ENCODE measurements around the gene CCDC152.
"Not testable (repeated sequence)": the region's sequence is repeated elsewhere in the genome, so short reads cannot be mapped to it uniquely, and the experiment has no call there.

The CCDC152 gene, protein sequence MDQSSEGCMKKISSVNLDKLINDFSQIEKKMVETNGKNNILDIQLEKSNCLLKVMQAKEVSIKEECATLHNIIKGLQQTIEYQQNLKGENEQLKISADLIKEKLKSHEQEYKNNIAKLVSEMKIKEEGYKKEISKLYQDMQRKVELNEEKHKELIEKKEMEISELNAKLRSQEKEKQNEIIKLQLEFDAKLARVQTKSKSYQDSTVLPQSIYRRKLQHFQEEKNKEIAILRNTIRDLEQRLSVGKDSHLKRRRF

DNA sequence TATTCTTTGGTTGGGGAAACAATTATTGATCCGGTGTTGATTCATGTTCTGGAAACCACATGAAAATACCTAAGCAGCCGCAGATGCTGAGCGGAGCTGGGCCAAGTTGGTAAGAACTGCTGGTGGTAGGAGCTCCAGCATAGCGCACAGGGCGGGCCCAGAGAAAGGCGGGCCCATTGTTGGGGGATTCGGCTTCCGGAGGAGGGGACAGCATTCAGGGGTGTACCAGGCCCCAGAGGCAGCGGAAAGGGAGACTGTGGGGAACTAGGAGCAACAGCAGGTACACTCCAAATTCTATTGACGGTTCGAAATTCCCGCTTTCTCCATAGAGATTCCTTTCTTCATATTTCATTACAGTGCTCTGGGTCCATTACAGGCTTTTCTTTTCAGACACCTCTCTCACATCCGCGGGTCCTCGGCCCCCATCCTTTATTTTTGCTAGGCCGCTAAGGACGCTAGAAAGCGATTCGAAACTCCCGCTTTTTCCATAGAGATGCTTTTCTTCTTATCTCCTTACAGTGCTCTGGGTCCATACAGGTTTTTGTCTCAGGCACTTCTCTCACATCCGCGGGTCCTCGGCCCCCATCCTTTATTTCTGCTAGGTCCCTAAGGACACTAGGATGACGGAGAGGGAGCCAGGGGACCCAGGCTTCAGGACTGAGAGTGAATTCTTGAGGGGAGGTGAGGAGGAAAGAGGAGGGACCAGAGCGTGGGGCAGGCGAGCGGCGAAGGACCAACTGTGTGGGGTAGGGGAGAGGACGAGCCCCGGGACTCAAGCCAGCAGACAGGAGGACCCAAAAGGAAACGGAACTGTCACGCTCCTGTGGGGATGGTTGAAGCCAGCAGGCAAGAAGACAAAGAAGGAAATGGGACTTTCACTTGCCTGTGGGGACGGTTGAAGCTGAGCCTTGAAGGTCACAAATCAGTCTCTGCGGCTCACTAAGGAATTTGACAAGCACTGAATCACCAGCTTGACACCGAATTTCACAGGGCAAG lies at the start of gene CCDC152:
TSS of gene CCDC152 (plus strand) at position 213 of the 996 bp plus-strand sequence. CDS start 2,304 bp downstream, outside the sequence.
- peak; percentile 12 to 42 (median 32) for DNase-seq (ENCODE audit: low read depth in 4 of 4, low spot score in 1 of 4)

DNA sequence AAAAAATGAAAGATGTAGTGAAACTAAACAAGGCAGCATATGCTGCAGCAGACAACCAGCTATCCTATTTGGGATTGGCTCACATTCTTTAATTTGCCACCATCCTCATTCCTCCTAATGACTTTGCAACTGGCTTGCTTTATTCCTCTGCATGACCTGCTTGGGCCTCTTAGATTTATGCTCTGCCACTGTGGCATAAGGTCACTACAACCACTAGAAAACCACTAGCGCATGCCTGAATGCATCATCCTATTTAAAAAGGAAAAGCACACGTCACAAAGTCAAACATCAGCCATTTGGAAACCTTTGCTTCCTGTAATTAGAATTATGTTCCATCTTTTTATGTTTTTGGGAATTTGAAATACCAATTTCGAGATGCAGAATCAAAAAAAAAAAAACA lies 40.8 kb upstream of the CCDC152 start:
- no peak for DNase-seq (ENCODE audit: low read depth in 4 of 4, low spot score in 1 of 4)

DNA sequence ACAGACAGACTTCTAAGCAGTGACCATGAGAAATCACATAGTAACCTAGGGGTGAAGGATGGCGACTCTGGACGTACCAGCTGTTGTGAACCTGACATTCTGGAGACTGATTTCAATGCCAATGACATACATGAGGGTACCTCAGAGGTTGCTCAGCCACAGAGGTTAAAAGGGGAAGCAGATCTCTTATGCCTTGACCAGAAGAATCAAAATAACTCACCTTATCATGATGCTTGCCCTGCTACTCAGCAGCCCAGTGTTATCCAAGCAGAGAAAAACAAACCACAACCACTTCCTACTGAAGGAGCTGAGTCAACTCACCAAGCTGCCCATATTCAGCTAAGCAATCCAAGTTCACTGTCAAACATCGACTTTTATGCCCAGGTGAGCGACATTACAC lies 38.0 kb upstream of the CCDC152 start:
- no peak for DNase-seq (ENCODE audit: low read depth in 4 of 4, low spot score in 1 of 4)

DNA sequence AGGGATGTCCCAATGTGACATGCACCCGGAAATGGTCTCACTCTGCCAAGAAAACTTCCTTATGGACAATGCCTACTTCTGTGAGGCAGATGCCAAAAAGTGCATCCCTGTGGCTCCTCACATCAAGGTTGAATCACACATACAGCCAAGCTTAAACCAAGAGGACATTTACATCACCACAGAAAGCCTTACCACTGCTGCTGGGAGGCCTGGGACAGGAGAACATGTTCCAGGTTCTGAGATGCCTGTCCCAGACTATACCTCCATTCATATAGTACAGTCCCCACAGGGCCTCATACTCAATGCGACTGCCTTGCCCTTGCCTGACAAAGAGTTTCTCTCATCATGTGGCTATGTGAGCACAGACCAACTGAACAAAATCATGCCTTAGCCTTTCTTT lies 37.6 kb upstream of the CCDC152 start:
- DNase-seq (ENCODE audit: low read depth in 4 of 4, low spot score in 1 of 4), result no peak

DNA sequence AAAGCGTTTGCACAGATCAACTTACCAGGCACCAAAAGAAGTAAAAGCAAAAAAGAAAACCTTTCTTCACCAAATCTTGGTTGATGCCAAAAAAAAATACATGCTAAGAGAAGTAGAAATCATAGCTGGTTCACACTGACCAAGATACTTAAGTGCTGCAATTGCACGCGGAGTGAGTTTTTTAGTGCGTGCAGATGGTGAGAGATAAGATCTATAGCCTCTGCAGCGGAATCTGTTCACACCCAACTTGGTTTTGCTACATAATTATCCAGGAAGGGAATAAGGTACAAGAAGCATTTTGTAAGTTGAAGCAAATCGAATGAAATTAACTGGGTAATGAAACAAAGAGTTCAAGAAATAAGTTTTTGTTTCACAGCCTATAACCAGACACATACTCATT lies 36.4 kb upstream of the CCDC152 start:
- DNase-seq (ENCODE audit: low read depth in 4 of 4, low spot score in 1 of 4), result no peak

DNA sequence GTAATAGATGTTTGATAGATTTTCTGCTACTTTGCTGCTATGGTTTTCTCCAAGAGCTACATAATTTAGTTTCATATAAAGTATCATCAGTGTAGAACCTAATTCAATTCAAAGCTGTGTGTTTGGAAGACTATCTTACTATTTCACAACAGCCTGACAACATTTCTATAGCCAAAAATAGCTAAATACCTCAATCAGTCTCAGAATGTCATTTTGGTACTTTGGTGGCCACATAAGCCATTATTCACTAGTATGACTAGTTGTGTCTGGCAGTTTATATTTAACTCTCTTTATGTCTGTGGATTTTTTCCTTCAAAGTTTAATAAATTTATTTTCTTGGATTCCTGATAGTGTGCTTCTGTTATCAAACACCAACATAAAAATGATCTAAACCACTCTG lies 35.1 kb upstream of the CCDC152 start:
- DNase-seq (ENCODE audit: low read depth in 4 of 4, low spot score in 1 of 4), result no peak

DNA sequence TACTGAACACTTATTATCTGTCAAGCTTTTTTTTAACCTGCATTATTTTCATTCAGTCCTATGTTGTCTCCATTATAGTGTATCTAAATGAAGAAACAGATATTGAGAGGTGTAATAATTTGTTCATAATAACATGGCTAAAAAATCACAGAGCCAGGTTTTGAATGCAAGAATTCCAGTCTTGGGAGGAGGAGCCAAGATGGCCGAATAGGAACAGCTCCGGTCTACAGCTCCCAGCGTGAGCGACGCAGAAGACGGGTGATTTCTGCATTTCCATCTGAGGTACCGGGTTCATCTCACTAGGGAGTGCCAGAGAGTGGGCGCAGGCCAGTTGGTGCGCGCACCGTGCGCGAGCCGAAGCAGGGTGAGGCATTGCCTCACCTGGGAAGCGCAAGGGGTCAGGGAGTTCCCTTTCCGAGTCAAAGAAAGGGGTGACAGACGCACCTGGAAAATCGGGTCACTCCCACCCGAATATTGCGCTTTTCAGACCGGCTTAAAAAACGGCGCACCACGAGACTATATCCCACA lies 22.0 kb upstream of the CCDC152 start:
- not testable (repeated sequence) for DNase-seq (ENCODE audit: low read depth in 4 of 4, low spot score in 1 of 4)

DNA sequence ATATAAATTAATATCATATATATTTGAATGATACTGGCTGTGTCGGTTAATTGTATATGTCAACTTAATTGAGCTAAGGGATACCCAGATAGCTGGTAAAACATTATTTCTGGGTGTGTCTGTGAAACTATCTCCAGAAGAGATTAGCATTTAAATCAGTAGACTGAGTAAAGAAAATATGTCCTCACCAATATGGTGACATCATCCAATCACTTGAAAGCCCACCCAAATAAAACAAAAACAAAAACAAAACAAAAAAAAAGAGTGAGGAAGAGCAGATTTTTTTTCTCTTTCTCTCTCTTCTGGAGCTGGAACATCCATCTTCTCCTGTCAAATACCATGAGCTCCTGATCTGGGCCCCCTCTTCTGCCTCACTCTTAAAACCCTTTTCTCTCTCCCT lies 15.7 kb upstream of the CCDC152 start:
- DNase-seq (ENCODE audit: low read depth in 4 of 4, low spot score in 1 of 4), result no peak

DNA sequence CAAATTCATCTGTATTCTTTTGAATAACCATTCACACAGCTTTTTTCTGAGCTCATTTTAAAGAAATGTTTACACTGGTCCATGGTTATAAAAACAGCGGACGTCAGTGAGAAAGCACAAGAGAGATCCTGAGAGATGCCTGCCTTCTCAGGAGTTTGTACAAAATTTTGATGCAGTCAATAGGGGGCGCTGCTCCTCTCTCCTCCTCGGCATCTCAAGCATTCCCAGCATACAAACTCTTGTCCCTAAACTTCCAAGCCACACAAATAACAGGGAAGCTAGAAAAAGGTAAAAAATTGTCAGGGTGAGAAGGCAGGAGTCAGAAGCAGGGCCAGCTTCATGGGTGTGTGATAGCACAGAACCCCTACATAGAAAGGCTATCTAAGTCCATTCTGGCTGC lies 11.2 kb upstream of the CCDC152 start:
- no peak for DNase-seq (ENCODE audit: low read depth in 4 of 4, low spot score in 1 of 4)

DNA sequence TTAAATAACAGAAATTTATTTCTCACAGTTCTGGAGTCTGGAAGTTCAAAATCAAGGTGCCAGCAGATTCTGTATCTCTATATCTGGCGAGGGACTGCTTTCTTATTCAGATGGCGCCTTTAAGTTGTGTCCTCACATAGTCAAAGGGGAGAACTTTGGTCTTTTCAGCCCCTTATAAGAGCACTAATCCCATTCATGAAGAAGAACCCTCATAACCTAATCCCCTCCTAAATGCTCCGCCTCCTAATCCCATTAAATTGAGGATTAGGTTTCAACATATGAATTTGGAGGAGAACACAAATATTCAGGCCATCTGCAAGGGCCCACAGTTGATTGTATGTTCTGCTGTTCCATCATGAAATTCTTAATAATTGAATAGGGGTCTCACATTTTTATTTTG lies 10.8 kb upstream of the CCDC152 start:
- DNase-seq (ENCODE audit: low read depth in 4 of 4, low spot score in 1 of 4), result no peak

DNA sequence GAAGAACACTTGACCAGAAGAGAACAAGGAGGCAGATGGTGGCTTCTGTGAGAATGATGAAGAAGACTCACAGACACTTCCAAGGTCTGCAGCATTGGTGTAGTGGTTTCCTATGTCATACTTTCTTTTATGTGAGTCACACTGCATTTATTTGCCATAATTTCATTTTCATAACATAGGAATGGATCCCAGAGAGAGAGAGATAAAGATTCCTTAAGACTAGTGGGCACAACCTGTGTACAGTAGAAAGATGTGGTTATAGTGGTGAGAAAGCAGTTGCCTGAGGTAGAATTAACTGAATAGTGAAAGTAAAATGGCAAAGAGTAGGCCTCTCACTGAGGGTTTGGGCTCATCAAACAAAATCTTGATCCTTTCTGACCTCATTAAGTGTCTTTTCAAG lies 7.6 kb upstream of the CCDC152 start:
- no peak for DNase-seq (ENCODE audit: low read depth in 4 of 4, low spot score in 1 of 4)

DNA sequence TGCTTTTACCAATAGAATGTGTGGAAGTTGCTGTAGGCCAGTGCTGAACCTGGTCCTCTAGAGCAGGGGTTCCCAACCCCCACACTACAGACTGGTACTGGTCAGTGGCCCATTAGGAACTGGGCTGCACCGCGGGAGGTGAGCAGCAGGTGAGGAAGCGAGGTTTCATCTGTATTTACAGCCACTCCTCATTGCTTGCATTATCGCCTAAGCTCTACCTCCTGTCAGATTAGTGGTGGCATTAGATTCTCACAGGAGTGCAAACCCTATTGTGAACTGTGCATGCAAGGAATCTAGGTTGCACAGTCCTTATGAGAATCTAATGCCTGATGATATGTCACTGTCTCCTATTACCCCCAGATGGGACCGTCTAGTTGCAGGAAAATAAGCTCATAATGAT lies 6.1 kb upstream of the CCDC152 start:
- DNase-seq (ENCODE audit: low read depth in 4 of 4, low spot score in 1 of 4), result no peak

DNA sequence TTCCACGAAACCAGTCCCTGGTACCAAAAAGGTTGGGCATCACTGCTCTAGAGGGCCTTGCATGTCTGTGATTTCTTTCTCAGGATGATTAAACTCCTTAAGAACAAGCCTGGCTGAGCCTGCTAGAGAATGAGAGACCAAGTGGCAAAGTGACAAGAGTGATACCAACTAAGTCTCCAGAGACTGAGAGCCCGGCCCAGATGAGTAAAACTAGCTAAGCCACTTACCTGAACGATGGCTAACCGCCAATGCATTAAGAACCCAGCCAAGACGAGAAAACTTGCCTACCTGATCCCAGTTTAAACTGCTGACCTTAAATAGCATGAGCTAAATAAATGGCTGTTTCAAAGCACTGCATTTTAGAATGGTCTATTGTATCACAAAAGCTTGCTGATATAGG lies 5.6 kb upstream of the CCDC152 start:
- no peak for DNase-seq (ENCODE audit: low read depth in 4 of 4, low spot score in 1 of 4)

DNA sequence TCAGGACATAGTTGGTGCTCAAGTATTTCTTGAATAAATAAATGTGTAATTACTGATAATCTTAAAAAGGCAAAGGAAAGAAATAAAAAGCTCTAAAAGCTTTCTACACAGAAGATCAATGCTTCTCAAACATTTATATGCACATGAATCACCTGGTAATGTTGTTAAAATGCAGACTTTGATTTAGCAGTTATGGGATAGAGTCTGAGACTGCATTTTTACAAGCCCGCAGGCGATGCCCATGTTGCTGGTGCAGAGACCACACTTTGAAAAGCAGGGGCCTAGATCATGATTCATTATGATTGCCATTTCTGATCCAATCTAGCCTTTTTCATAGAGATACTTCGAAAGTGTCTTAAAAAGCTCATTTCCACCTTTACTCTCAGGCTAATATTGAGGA lies 3.5 kb upstream of the CCDC152 start:
- DNase-seq (ENCODE audit: low read depth in 4 of 4, low spot score in 1 of 4), result no peak

DNA sequence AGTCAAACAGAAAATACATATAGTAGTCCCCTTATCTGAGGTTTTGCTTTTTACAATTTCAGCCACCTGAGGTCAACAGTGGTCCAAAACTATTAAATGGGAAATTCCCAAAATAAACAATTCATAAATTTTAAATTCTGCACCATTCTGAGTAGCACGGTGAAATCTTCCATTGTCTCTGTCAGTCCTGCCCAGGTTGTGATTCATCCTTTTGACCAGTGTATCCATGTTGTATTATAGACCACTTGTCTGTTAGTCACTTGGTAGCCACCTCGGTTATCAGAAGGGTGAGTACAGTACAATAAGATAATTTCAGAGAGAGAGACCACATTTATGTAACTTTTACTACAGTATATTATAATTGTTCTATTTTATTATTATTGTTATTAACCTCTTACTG lies 2.8 kb downstream of the CCDC152 start:
- DNase-seq (ENCODE audit: low read depth in 4 of 4, low spot score in 1 of 4), result no peak

DNA sequence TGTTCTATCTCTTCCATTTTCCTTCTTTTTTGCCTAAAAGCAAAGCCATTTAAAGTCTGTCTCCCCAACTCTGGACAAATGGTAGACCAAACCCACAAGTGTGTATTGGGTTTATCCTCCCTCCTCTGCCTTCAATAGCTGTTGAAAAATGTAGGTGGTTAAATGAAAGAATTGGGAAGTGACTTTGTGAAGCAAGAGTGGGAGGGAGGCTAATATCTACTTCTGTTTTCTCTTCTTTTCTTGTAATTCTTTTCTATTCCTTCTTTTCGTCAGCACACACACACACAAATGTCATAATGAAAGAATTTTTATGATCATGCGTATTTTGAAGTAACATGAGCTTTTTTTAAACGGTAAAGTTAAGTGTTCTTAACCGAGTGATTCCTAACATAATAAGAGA lies 3.8 kb downstream of the CCDC152 start:
- DNase-seq (ENCODE audit: low read depth in 4 of 4, low spot score in 1 of 4), result no peak

DNA sequence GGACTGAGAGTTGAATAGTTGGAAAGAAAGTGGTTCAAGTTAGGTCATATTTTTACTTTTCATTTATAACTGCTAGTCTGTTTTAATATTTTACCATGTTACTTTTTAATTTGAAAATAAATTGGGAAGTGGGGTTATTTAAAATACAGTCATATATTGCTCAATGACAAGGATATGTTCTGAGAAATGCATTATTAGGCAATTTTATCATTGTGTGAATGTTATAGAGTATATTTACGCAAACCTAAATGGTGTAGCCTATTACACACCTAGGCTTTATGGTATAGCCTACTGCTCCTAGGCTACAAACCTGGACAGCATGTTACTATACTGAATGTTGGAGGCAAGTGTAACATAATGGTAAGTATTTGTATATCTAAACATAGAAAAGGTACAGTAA lies 5.2 kb downstream of the CCDC152 start:
- DNase-seq (ENCODE audit: low read depth in 4 of 4, low spot score in 1 of 4), result no peak

DNA sequence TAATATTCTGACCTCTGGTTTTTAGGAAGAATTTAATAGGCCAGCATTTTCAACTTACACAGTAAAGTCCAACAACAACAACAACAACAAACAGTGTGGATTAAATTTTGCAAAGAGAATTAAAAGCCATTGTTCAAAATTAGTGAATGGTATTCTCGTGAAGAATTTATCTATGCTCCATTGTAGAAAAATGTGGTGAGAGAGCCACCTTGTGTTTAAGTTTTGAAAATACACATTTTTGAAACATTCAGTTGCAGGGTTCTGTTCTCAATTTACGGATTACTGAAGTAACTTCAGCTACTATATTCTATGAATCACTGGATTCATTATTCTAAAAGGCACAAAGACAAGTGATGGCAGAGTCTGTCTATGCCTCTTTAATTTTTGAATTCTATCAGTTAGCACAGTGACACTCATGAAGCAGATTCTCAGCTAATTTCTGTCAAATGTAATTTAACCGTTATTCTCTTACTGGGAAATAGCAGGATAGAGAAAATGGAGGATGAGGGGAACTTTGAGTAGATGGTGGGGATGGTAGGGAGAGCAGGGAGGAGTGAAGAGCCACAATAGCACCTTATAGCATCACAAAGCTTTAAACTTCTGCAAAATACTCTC lies 11.0 kb downstream of the CCDC152 start:
- no peak for DNase-seq (ENCODE audit: low read depth in 4 of 4, low spot score in 1 of 4)

DNA sequence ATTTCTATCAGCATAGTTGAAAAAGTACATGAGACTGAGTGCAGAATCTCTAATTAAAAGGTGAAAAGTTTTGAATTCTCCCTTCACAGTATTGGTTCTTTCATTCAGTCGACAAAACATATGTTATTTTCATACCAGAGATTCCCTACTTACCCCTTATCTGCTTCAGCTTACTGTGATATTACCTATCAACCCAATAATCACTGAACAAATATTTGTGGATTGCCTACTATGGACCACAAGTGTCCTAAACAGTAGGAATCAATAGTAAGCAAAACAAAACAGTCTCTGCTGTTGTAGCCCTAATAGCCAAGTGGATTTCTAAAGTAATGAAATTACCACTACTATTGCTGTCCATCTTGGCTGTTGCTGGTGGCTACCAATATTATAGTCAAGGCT lies 11.5 kb downstream of the CCDC152 start:
- DNase-seq (ENCODE audit: low read depth in 4 of 4, low spot score in 1 of 4), result no peak

DNA sequence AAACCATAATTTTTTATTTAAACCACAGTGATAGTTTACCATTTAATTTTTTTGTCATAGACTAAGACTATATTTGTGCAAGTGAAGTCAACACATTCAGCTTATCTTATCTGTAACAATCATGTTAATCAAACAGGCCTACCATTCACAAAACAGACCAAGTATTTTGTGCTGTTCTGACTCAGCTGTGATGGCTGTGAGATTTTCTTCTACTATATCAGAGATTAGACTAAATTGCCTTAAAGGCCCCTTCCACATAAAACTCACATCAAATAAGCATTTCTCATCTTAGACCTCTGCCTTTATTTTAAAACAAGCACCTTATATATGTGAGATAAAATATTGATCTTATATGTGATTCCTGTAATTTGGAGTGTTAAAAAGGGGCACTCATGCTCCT lies 13.4 kb downstream of the CCDC152 start:
- DNase-seq (ENCODE audit: low read depth in 4 of 4, low spot score in 1 of 4), result no peak

DNA sequence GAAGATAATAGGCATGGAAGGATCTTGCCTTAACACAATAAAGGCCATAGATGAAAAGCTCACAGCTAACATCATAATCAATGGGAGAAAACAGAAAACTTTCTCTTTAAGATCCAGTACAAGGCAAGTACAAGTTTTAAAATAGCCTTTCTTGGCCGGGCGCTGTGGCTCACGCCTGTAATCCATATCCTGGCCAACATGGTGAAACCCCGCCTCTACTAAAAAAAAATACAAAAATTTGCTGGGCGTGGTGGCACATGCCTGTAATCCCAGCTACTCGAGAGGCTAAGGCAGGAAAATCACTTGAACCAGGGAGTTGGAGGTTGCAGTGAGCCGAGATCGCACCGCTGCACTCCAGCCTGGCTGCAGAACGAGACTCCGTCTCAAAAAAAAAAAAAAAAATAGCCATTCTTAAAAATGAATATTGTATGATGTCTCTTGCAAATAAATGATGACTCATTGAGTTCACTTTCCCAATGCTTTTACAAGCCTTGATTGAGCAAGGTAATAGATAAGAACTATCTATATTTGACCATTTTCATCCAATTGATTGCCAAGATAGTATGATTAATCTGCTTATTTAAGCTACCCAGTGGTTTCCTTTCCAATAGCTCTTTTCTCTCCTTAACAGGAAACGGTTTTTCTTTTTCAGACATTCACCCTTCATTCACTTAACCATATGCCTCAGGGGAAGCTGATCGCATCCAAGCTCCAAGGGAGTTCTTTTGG lies 15.8 kb downstream of the CCDC152 start:
- DNase-seq (ENCODE audit: low read depth in 4 of 4, low spot score in 1 of 4), result no peak
